ENCODE data around the gene RPLP2.

Gene RPLP2

DNA sequence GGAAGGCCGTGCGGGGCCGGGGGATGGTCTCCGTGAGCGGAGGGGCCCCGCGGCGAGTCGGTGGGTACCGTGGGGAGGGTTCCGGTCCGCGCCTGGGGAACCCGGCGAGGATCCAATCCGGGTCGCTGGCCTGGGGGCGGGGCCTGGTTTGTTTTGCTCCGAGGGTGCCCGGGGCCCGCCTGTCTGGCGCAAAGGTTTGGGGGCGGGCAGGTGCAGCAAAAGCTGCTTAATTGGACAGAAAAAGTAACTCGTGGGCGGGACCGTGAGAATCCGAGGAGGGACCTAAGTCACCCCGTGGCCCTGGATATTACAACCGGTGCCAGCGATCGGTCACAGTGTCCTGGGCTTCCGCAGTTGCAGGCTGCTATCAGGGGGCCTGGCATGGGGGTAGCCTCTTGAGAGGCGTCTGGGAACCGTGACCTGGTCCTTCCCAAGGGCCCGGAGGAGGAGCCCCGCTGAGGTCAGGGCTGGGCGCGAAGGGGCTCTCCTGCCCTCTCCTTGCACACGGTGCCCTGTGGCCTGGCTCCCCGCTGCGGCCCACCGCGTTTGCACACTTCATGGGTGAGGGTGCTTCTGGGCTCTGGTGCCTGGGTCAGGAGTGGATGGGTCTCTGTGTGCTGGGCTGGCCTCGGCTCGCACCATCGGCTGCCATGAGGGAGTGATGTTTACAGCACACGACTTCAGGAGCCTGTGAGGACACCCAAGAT is 10.3 kb downstream of the RPLP2 start:
- peak; percentile 94 for DNase-seq (ENCODE audit: low spot score)
- TF ChIP-seq, protein P1, sequence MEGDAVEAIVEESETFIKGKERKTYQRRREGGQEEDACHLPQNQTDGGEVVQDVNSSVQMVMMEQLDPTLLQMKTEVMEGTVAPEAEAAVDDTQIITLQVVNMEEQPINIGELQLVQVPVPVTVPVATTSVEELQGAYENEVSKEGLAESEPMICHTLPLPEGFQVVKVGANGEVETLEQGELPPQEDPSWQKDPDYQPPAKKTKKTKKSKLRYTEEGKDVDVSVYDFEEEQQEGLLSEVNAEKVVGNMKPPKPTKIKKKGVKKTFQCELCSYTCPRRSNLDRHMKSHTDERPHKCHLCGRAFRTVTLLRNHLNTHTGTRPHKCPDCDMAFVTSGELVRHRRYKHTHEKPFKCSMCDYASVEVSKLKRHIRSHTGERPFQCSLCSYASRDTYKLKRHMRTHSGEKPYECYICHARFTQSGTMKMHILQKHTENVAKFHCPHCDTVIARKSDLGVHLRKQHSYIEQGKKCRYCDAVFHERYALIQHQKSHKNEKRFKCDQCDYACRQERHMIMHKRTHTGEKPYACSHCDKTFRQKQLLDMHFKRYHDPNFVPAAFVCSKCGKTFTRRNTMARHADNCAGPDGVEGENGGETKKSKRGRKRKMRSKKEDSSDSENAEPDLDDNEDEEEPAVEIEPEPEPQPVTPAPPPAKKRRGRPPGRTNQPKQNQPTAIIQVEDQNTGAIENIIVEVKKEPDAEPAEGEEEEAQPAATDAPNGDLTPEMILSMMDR (IDR thresholded peaks at IDR 0.05; ENCODE audit: extremely low read depth, insufficient read depth, missing control alignments), result no peak
- in situ Hi-C loops (cut with MboI; ENCODE audit: low pct_unique_long_range_greater_than_20kb, low sequenced_read_pairs, unreplicated experiment), result no loop called here

DNA sequence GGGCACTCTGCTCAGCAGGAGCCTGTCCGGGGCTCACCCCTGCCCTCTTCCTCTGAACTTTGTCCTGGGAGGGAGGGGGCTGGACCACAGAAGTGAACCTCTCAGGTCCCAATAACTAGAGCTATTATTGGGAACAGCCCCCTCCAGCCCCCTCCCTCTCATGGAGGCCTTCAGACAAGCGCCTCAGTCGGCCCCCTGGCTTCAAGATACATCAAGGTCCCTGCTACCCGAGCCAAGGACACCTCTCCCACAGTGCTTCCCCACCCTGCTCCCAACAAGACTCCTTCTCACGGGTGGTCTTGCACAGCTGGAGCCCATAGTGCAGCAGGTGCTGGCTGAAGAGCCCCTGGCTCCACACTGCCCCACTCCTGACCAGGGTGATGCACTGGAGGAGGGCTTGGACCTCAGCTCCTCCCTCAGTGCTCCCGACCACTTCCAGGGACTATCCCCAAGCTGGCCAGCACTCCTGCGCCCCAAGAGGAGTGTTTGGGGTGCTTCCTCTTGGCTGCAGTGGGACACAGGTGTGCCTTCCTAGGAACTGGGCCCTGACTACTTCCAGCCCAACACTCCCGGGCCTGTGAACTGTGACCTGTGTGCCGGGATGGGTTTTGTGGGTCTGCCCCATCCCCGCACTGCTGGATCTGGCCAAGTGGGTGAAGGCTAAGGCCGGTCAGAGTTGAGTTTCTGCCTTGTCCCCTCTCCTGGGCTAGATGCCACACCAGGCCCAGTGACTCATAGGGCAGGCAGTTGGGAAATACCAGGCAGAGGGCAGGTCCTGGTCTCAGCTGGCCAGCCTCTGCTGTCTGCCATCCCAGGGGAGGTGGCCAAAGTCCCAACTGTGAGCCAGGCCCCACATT is 11.1 kb downstream of the RPLP2 start:
- in situ Hi-C loops (cut with MboI; ENCODE audit: low pct_unique_long_range_greater_than_20kb, low sequenced_read_pairs, unreplicated experiment), result no loop called here
- DNase-seq (ENCODE audit: low spot score), result no peak
- TF ChIP-seq, protein P1 (IDR thresholded peaks at IDR 0.05; ENCODE audit: extremely low read depth, insufficient read depth, missing control alignments), result no peak

DNA sequence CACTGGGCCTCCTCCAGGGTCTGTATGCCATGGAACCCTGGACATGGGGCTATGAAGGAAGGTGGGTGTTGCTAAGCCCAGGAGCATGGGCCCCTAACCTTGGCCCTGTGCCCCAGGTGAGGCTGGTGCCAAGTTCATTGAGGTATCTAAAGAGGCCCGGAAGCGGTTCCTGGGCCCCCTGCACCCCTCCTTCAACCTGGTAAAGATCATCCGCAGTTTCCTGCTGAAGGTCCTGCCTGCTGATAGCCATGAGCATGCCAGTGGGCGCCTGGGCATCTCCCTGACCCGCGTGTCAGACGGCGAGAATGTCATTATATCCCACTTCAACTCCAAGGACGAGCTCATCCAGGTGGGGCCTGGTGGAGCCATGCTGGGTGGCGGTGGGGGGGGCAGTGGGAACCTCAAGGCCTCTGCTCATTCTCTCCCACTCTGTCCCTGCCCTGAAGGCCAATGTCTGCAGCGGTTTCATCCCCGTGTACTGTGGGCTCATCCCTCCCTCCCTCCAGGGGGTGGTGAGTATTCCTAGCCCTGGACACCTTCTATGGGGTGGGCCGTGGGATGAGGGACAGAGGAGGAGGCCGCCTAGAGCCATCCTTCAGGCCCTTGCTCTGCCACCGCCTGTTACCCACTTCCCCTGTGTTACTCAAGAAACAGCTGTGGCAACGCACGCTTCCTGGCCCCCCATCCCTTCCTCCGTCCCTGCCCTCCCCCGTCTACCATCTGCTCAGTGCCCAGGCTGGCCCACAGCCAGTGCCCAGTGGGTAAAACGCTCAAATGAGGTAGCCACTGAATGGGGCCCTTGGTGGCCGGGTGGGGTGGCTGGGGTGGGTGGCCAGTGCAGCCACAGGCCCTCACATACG is 12.0 kb downstream of the RPLP2 start:
- TF ChIP-seq, protein P1 (IDR thresholded peaks at IDR 0.05; ENCODE audit: extremely low read depth, insufficient read depth, missing control alignments), result no peak
- no peak for DNase-seq (ENCODE audit: low spot score)
- in situ Hi-C loops (cut with MboI; ENCODE audit: low pct_unique_long_range_greater_than_20kb, low sequenced_read_pairs, unreplicated experiment), result no loop called here

DNA sequence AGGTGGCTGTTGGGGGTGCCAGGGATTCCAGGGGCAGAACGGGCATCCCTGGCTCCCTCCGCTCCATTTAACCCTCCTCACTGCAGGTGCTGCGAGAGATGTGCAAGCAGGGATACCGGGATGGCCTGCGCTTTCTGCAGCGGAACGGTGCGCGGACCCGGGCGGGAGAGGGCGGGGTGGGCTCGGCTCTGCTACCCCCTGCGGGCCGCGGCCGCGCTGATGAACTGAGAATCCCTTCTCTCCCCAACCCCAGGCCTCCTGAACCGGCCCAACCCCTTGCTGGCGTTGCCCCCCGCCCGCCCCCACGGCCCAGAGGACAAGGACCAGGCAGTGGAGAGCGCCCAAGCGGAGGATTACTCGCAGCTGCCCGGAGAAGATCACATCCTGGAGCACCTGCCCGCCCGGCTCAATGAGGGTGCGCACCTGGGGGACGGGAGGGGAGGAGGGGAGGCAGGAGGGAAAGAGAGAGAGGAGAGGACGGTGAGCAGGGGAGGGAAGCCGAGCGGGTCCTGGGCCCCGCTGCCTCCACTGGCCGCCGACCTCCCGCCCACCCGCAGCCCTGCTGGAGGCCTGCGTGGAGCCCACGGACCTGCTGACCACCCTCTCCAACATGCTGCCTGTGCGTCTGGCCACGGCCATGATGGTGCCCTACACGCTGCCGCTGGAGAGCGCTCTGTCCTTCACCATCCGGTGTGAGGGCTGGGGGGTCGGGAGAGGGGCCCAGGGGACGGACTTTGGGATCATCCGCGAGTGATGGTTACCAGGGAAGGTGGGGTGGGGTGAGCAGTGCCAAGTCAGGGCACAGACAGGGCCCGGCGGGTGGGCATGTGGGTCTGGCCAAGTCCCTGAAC is 13.9 kb downstream of the RPLP2 start:
- DNase-seq (ENCODE audit: low spot score), result no peak
- in situ Hi-C loops (cut with MboI; ENCODE audit: low pct_unique_long_range_greater_than_20kb, low sequenced_read_pairs, unreplicated experiment), result no loop called here
- TF ChIP-seq, protein P1 (IDR thresholded peaks at IDR 0.05; ENCODE audit: extremely low read depth, insufficient read depth, missing control alignments), result no peak

DNA sequence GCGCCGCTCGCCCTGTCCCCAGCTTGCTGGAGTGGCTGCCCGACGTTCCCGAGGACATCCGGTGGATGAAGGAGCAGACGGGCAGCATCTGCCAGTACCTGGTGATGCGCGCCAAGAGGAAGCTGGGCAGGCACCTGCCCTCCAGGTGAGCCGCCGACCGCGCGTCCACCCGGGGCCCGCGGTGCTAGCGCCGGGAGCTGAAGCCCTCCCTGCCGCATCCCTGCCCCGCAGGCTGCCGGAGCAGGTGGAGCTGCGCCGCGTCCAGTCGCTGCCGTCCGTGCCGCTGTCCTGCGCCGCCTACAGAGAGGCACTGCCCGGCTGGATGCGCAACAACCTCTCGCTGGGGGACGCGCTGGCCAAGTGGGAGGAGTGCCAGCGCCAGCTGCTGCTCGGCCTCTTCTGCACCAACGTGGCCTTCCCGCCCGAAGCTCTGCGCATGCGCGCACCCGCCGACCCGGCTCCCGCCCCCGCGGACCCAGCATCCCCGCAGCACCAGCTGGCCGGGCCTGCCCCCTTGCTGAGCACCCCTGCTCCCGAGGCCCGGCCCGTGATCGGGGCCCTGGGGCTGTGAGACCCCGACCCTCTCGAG is 14.6 kb downstream of the RPLP2 start:
- in situ Hi-C loops (cut with MboI; ENCODE audit: low pct_unique_long_range_greater_than_20kb, low sequenced_read_pairs, unreplicated experiment), result no loop called here
- DNase-seq (ENCODE audit: low spot score), result no peak
- TF ChIP-seq, protein P1 (IDR thresholded peaks at IDR 0.05; ENCODE audit: extremely low read depth, insufficient read depth, missing control alignments), result no peak

Measured in GM13977 (cell line).